Activated CD4-positive, alpha-beta memory T cell treated with anti-CD3 and anti-CD28 coated beads for 36 hours (primary cell): ENCODE measurements around the gene AGBL4. TPM values are rescaled to one million over a fixed set of nuclear protein-coding genes. Genes with fewer than 3 reads are reported as not detected.

ENCODE experiments used
- CTCF ChIA-PET: fragments of 350-600 bp; sonication (Branson Sonifier 250); formaldehyde crosslinking; loops from one replicate; lab custom pipeline; 2021; ENCODE audit warnings: antibody characterized with exemption, inconsistent platforms; lab: Charles Lee
- POLR2A ChIA-PET: fragments of 350-600 bp; sonication (Branson Sonifier 250); formaldehyde crosslinking; loops from one replicate; lab custom pipeline; 2021; ENCODE audit warnings: antibody characterized with exemption; lab: Charles Lee
- DNase-seq: peaks from one replicate; pipeline ENCODE4 v3.0.0-alpha.2; 2020
- H3K27ac Mint-ChIP-seq: one replicate; pipeline ENCODE4 v1.8.0; 2021; ENCODE audit warnings: mixed read lengths
- H3K27me3 Mint-ChIP-seq: one replicate; pipeline ENCODE4 v1.8.0; 2021; ENCODE audit warnings: mixed read lengths
- H3K36me3 Mint-ChIP-seq: one replicate; pipeline ENCODE4 v1.8.0; 2021; ENCODE audit warnings: mixed read lengths
- H3K4me1 Mint-ChIP-seq: one replicate; pipeline ENCODE4 v1.8.0; 2021; ENCODE audit warnings: low read depth, mixed read lengths
- H3K4me3 Mint-ChIP-seq: one replicate; pipeline ENCODE4 v1.8.0; 2021; ENCODE audit warnings: mild to moderate bottlenecking, mixed read lengths
- H3K9me3 Mint-ChIP-seq: one replicate; pipeline ENCODE4 v1.8.0; 2021; ENCODE audit warnings: mixed read lengths
- intact Hi-C: fragments of 100-400 bp; cut with micrococcal nuclease; formaldehyde crosslinking; loops from one replicate; pipeline ENCODE4 v1.15.1; 2023
- total RNA-seq, 2 experiments: library from RNA; stranded (reverse); gene quantifications; one replicate each; pipeline ENCODE4 v1.2.3, GENCODE V29; 2021

AGBL4 gene
- total RNA-seq, 2 experiments from 2014 or later = not detected

- ChIA-PET POLR2A (no interaction called here), CTCF (no interaction called here)
- H3K4me1 Mint-ChIP-seq = no peaks in the 10 kb centered on the region
- intact Hi-C loops = no loop called here
- peaks cover 2% of the 10 kb centered on the region for H3K36me3 Mint-ChIP-seq
- peaks cover 11% of the 10 kb centered on the region for H3K9me3 Mint-ChIP-seq
- no peak for DNase-seq
- no peak overlapping the region for H3K27ac Mint-ChIP-seq
- no peak overlapping the region for H3K4me3 Mint-ChIP-seq
- H3K27me3 Mint-ChIP-seq = no peaks in the 10 kb centered on the region
These were observed 346.0 kb downstream of the AGBL4 start for GRCh38 chr1:49677706-49678105.

GRCh38 chr1:49651136-49651535 lies 372.6 kb downstream of the AGBL4 start:
- ChIA-PET CTCF (no interaction called here), POLR2A (no interaction called here)
- no peaks in the 10 kb centered on the region for H3K27me3 Mint-ChIP-seq
- no peak overlapping the region for H3K27ac Mint-ChIP-seq
- H3K36me3 Mint-ChIP-seq = peaks cover 2% of the 10 kb centered on the region
- no peak for DNase-seq
- H3K4me1 Mint-ChIP-seq = no peaks in the 10 kb centered on the region
- no peak overlapping the region for H3K4me3 Mint-ChIP-seq
- intact Hi-C loops = no loop called here
- peaks cover 18% of the 10 kb centered on the region for H3K9me3 Mint-ChIP-seq

GRCh38 chr1:49630156-49630555 lies 393.6 kb downstream of the AGBL4 start:
- Mint-ChIP-seq H3K36me3 (no peaks in the 10 kb centered on the region), H3K4me3 (no peak overlapping the region), H3K4me1 (no peaks in the 10 kb centered on the region), H3K27me3 (no peaks in the 10 kb centered on the region), H3K27ac (no peak overlapping the region), H3K9me3 (peaks cover 3% of the 10 kb centered on the region)
- POLR2A ChIA-PET = no interaction called here
- no peak for DNase-seq
- intact Hi-C loops = no loop called here
- CTCF ChIA-PET = no interaction called here

GRCh38 chr1:49627781-49628180 lies 396.0 kb downstream of the AGBL4 start:
- Mint-ChIP-seq H3K9me3 (no peaks in the 10 kb centered on the region), H3K4me3 (no peak overlapping the region), H3K27me3 (no peaks in the 10 kb centered on the region), H3K36me3 (no peaks in the 10 kb centered on the region), H3K4me1 (no peaks in the 10 kb centered on the region), H3K27ac (no peak overlapping the region)
- no peak for DNase-seq
- ChIA-PET CTCF (no interaction called here), POLR2A (no interaction called here)
- intact Hi-C loops = no loop called here

GRCh38 chr1:49626472-49626871 lies 397.3 kb downstream of the AGBL4 start:
- no peaks in the 10 kb centered on the region for H3K4me1 Mint-ChIP-seq
- intact Hi-C loops = no loop called here
- no peak overlapping the region for H3K27ac Mint-ChIP-seq
- peaks cover 5% of the 10 kb centered on the region for H3K9me3 Mint-ChIP-seq
- no peaks in the 10 kb centered on the region for H3K27me3 Mint-ChIP-seq
- POLR2A ChIA-PET = no interaction called here
- no peaks in the 10 kb centered on the region for H3K36me3 Mint-ChIP-seq
- DNase-seq = no peak
- CTCF ChIA-PET = no interaction called here
- no peak overlapping the region for H3K4me3 Mint-ChIP-seq

GRCh38 chr1:49622877-49623276 lies 400.9 kb downstream of the AGBL4 start:
- intact Hi-C loops = no loop called here
- DNase-seq = no peak
- H3K27me3 Mint-ChIP-seq = no peaks in the 10 kb centered on the region
- H3K4me3 Mint-ChIP-seq = no peak overlapping the region
- no peak overlapping the region for H3K27ac Mint-ChIP-seq
- H3K9me3 Mint-ChIP-seq = peaks cover 8% of the 10 kb centered on the region
- no peaks in the 10 kb centered on the region for H3K4me1 Mint-ChIP-seq
- ChIA-PET CTCF (no interaction called here), POLR2A (no interaction called here)
- H3K36me3 Mint-ChIP-seq = no peaks in the 10 kb centered on the region

GRCh38 chr1:49606082-49606481 lies 417.7 kb downstream of the AGBL4 start:
- no peak for DNase-seq
- peaks cover 7% of the 10 kb centered on the region for H3K9me3 Mint-ChIP-seq
- ChIA-PET CTCF (no interaction called here), POLR2A (no interaction called here)
- no peaks in the 10 kb centered on the region for H3K4me1 Mint-ChIP-seq
- H3K27me3 Mint-ChIP-seq = no peaks in the 10 kb centered on the region
- no peaks in the 10 kb centered on the region for H3K36me3 Mint-ChIP-seq
- intact Hi-C loops = no loop called here
- H3K27ac Mint-ChIP-seq = no peak overlapping the region
- no peak overlapping the region for H3K4me3 Mint-ChIP-seq

- H3K9me3 Mint-ChIP-seq = peaks cover 23% of the 10 kb centered on the region
- H3K27me3 Mint-ChIP-seq = no peaks in the 10 kb centered on the region
- H3K4me1 Mint-ChIP-seq = no peaks in the 10 kb centered on the region
- no peak overlapping the region for H3K4me3 Mint-ChIP-seq
- ChIA-PET POLR2A (no interaction called here), CTCF (no interaction called here)
- intact Hi-C loops = no loop called here
- no peak overlapping the region for H3K27ac Mint-ChIP-seq
- H3K36me3 Mint-ChIP-seq = no peaks in the 10 kb centered on the region
- no peak for DNase-seq
These were observed 426.3 kb downstream of the AGBL4 start for GRCh38 chr1:49597436-49597835.

- H3K27ac Mint-ChIP-seq = no peak overlapping the region
- no peak for DNase-seq
- no peak overlapping the region for H3K4me3 Mint-ChIP-seq
- peaks cover 33% of the 10 kb centered on the region for H3K9me3 Mint-ChIP-seq
- no peaks in the 10 kb centered on the region for H3K27me3 Mint-ChIP-seq
- H3K4me1 Mint-ChIP-seq = no peaks in the 10 kb centered on the region
- POLR2A ChIA-PET = no interaction called here
- H3K36me3 Mint-ChIP-seq = peaks cover 2% of the 10 kb centered on the region
- CTCF ChIA-PET = no interaction called here
- intact Hi-C loops = no loop called here
These were observed 447.3 kb downstream of the AGBL4 start for GRCh38 chr1:49576327-49576901.

- DNase-seq = no peak
- POLR2A ChIA-PET = no interaction called here
- no peak overlapping the region for H3K27ac Mint-ChIP-seq
- no peak overlapping the region for H3K4me3 Mint-ChIP-seq
- CTCF ChIA-PET = no interaction called here
- no peaks in the 10 kb centered on the region for H3K36me3 Mint-ChIP-seq
- H3K4me1 Mint-ChIP-seq = no peaks in the 10 kb centered on the region
- no peaks in the 10 kb centered on the region for H3K27me3 Mint-ChIP-seq
- H3K9me3 Mint-ChIP-seq = peaks cover 13% of the 10 kb centered on the region
- intact Hi-C loops = no loop called here
These were observed 467.0 kb downstream of the AGBL4 start for GRCh38 chr1:49556676-49557234.

GRCh38 chr1:49552101-49552500 lies 471.7 kb downstream of the AGBL4 start:
- Mint-ChIP-seq H3K9me3 (peaks cover 6% of the 10 kb centered on the region), H3K4me1 (no peaks in the 10 kb centered on the region), H3K27me3 (no peaks in the 10 kb centered on the region), H3K27ac (no peak overlapping the region), H3K36me3 (no peaks in the 10 kb centered on the region), H3K4me3 (no peak overlapping the region)
- DNase-seq = no peak
- ChIA-PET POLR2A (no interaction called here), CTCF (no interaction called here)
- intact Hi-C loops = no loop called here

GRCh38 chr1:49544615-49545014 lies 479.1 kb downstream of the AGBL4 start:
- ChIA-PET CTCF (no interaction called here), POLR2A (no interaction called here)
- no peak overlapping the region for H3K4me3 Mint-ChIP-seq
- DNase-seq = no peak
- peaks cover 26% of the 10 kb centered on the region for H3K9me3 Mint-ChIP-seq
- intact Hi-C loops = no loop called here
- no peaks in the 10 kb centered on the region for H3K27me3 Mint-ChIP-seq
- H3K27ac Mint-ChIP-seq = no peak overlapping the region
- H3K4me1 Mint-ChIP-seq = no peaks in the 10 kb centered on the region
- no peaks in the 10 kb centered on the region for H3K36me3 Mint-ChIP-seq

GRCh38 chr1:49541096-49541752 lies 482.5 kb downstream of the AGBL4 start:
- Mint-ChIP-seq H3K27me3 (no peaks in the 10 kb centered on the region), H3K36me3 (no peaks in the 10 kb centered on the region), H3K27ac (no peak overlapping the region), H3K4me1 (no peaks in the 10 kb centered on the region), H3K9me3 (peaks cover 32% of the 10 kb centered on the region), H3K4me3 (no peak overlapping the region)
- CTCF ChIA-PET = no interaction called here
- intact Hi-C loops = no loop called here
- POLR2A ChIA-PET = no interaction called here
- DNase-seq = no peak
